ENCODE results near the gene TNFSF12.
A peak's percentile ranks its signal among the peaks of the same experiment; 100 is the strongest.

Gene TNFSF12

GRCh38 chr17:7548585-7549400, at the start of gene TNFSF12:
TSS of gene TNFSF12 (plus strand) at chr17:7549058. CDS start at chr17:7549154, 96 bp downstream.
- peak; percentile 27 to 44 for DNase-seq (ENCODE audit: low read depth in 1 of 2, low spot score in 1 of 2)

GRCh38 chr17:7499161-7499560, 49.7 kb upstream of the TNFSF12 start:
- DNase-seq (ENCODE audit: low read depth in 1 of 2, low spot score in 1 of 2), result no peak

GRCh38 chr17:7501729-7502128, 47.1 kb upstream of the TNFSF12 start:
- DNase-seq (ENCODE audit: low read depth in 1 of 2, low spot score in 1 of 2), result no peak

- no peak for DNase-seq (ENCODE audit: low read depth in 1 of 2, low spot score in 1 of 2)
Observed at GRCh38 chr17:7502171-7502847, 46.5 kb upstream of the TNFSF12 start.

- no peak for DNase-seq (ENCODE audit: low read depth in 1 of 2, low spot score in 1 of 2)
Observed at GRCh38 chr17:7502987-7503386, 45.9 kb upstream of the TNFSF12 start.

GRCh38 chr17:7503521-7503920, 45.3 kb upstream of the TNFSF12 start:
- no peak for DNase-seq (ENCODE audit: low read depth in 1 of 2, low spot score in 1 of 2)

- DNase-seq (ENCODE audit: low read depth in 1 of 2, low spot score in 1 of 2), result no peak
Observed at GRCh38 chr17:7508145-7508544, 40.7 kb upstream of the TNFSF12 start.

- DNase-seq (ENCODE audit: low read depth in 1 of 2, low spot score in 1 of 2), result no peak
Observed at GRCh38 chr17:7508846-7509245, 40.0 kb upstream of the TNFSF12 start.

- no peak for DNase-seq (ENCODE audit: low read depth in 1 of 2, low spot score in 1 of 2)
Observed at GRCh38 chr17:7509937-7510336, 38.9 kb upstream of the TNFSF12 start.

GRCh38 chr17:7511108-7511507, 37.8 kb upstream of the TNFSF12 start:
- DNase-seq (ENCODE audit: low read depth in 1 of 2, low spot score in 1 of 2), result no peak

GRCh38 chr17:7512105-7512504, 36.8 kb upstream of the TNFSF12 start:
- DNase-seq (ENCODE audit: low read depth in 1 of 2, low spot score in 1 of 2), result no peak

- no peak for DNase-seq (ENCODE audit: low read depth in 1 of 2, low spot score in 1 of 2)
Observed at GRCh38 chr17:7512824-7513540, 35.9 kb upstream of the TNFSF12 start.

GRCh38 chr17:7513850-7514419, 34.9 kb upstream of the TNFSF12 start:
- no peak for DNase-seq (ENCODE audit: low read depth in 1 of 2, low spot score in 1 of 2)

- DNase-seq (ENCODE audit: low read depth in 1 of 2, low spot score in 1 of 2), result no peak
Observed at GRCh38 chr17:7515911-7516610, 32.8 kb upstream of the TNFSF12 start.

- peak in 1 of 2 donors; percentile 15 for DNase-seq (ENCODE audit: low read depth in 1 of 2, low spot score in 1 of 2)
Observed at GRCh38 chr17:7523033-7523432, 25.8 kb upstream of the TNFSF12 start.

- DNase-seq (ENCODE audit: low read depth in 1 of 2, low spot score in 1 of 2), result no peak
Observed at GRCh38 chr17:7528842-7529241, 20.0 kb upstream of the TNFSF12 start.

- no peak for DNase-seq (ENCODE audit: low read depth in 1 of 2, low spot score in 1 of 2)
Observed at GRCh38 chr17:7530023-7530900, 18.6 kb upstream of the TNFSF12 start.

GRCh38 chr17:7538050-7538449, 10.8 kb upstream of the TNFSF12 start:
- no peak for DNase-seq (ENCODE audit: low read depth in 1 of 2, low spot score in 1 of 2)

GRCh38 chr17:7538891-7539545, 9.8 kb upstream of the TNFSF12 start:
- no peak for DNase-seq (ENCODE audit: low read depth in 1 of 2, low spot score in 1 of 2)
